Sigmoid colon (tissue), 4 donors: ENCODE results near the gene TCEAL7.

Experiments
- EP300 ChIP-seq, 4 donors: sonication (generic); formaldehyde crosslinking; IDR thresholded peaks; one replicate each; pipeline ENCODE4 v1.6.1; 2017; ENCODE audit warnings: antibody characterized with exemption in 4 of 4
- POLR2A ChIP-seq, 2 donors: fragments of 450-650 bp; IDR thresholded peaks; one replicate each; pipeline ENCODE4 v1.6.1; 2016; ENCODE audit warnings: antibody characterized with exemption in 2 of 2, mild to moderate bottlenecking in 2 of 2, moderate library complexity in 2 of 2
- POLR2AphosphoS5 ChIP-seq, 4 donors: sonication (generic); formaldehyde crosslinking; IDR thresholded peaks; one replicate each; pipeline ENCODE4 v1.6.1; 2017; ENCODE audit warnings: antibody characterized with exemption in 4 of 4
- TF ChIP-seq, protein P1 (sequence below), 4 experiments: fragments of 450-650 bp in 3 of 4; fragments of 200-600 bp in 1 of 4; IDR thresholded peaks; one replicate each; pipeline ENCODE4 v1.5.1; 2016 to 2019; ENCODE audit warnings: antibody characterized with exemption in 4 of 4, mild to moderate bottlenecking in 3 of 4, moderate library complexity in 2 of 4

DNA sequence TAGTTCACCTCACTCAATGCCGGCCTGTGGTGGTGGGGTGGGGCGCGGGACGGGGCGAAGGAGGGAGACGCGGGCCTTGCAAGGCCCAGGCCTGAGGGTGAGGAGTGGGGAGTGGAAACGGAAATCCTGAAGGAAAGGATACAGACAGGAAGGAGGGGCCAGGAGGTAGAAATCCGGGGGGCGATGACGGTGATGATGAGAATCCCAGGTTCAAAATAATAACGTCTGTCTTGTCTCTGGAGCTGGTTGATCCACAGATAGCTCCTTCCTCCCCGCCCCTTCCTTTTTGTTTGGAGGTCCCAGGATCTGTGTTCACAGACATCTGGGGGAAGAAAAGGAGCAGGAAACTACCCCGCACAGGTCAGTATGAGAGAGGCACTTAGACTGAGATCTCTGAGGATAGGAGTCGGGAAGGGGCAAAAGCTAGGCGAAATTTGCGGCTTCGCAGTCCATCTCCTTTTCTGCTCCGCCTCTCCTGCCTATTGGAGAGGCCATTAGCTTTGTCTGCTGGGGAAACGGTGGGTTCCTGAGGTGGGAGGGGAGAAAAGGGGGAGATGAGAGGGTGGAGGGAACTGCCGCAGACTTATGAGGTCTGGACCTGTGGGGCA is 746 bp downstream of the TCEAL7 start:
- TF ChIP-seq, protein P1, sequence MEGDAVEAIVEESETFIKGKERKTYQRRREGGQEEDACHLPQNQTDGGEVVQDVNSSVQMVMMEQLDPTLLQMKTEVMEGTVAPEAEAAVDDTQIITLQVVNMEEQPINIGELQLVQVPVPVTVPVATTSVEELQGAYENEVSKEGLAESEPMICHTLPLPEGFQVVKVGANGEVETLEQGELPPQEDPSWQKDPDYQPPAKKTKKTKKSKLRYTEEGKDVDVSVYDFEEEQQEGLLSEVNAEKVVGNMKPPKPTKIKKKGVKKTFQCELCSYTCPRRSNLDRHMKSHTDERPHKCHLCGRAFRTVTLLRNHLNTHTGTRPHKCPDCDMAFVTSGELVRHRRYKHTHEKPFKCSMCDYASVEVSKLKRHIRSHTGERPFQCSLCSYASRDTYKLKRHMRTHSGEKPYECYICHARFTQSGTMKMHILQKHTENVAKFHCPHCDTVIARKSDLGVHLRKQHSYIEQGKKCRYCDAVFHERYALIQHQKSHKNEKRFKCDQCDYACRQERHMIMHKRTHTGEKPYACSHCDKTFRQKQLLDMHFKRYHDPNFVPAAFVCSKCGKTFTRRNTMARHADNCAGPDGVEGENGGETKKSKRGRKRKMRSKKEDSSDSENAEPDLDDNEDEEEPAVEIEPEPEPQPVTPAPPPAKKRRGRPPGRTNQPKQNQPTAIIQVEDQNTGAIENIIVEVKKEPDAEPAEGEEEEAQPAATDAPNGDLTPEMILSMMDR (IDR thresholded peaks at IDR 0.05) = no peak
- no peak for TF ChIP-seq POLR2AphosphoS5 (IDR thresholded peaks at IDR 0.05)
- TF ChIP-seq POLR2A (IDR thresholded peaks at IDR 0.05) = no peak
- no peak for TF ChIP-seq EP300 (IDR thresholded peaks at IDR 0.05)
